Measurements from ENCODE around the gene CTRL.
"Not testable (repeated sequence)": the region's sequence is repeated elsewhere in the genome, so short reads cannot be mapped to it uniquely, and the experiment has no call there.

Gene CTRL

GRCh38 chr16:67919622-67920221 is 11.9 kb downstream of the CTRL start:
- no peak for DNase-seq (ENCODE audit: insufficient read length, low spot score)
- no peak for TF ChIP-seq POLR2A (IDR thresholded peaks at IDR 0.05; ENCODE audit: low read depth, low read length)
- no peak for TF ChIP-seq PAX5 (IDR thresholded peaks at IDR 0.05; ENCODE audit: insufficient read depth, low read length, severe bottlenecking)
- TF ChIP-seq POU2F2 (IDR thresholded peaks at IDR 0.05; ENCODE audit: low read depth, low read length), result no peak
- no peak for TF ChIP-seq TAF1 (IDR thresholded peaks at IDR 0.05; ENCODE audit: low read depth, low read length)
- TF ChIP-seq POLR2AphosphoS5 (IDR thresholded peaks at IDR 0.05; ENCODE audit: low read depth, low read length), result no peak
- no peak for TF ChIP-seq SPI1 (IDR thresholded peaks at IDR 0.05; ENCODE audit: low read depth, low read length)
- no peak for FAIRE-seq

DNA sequence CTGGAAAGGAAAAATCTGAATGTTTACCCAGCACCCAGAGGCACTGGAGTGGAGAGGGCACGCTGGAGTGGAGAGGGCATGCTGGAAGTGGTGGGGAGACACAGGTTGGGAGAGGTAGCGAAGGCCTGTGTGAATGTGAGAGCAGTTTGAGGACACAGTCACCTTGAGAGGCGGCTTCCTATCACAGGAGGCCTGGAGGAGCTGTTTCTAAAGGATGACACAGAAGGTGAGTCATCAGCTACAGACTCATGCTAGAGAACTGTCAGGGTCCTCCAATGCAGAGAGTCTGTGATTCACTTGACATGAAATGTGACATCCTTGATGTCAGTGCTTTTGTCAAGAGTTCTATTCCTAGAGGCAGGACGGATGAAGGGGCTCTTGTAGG is 13.8 kb downstream of the CTRL start:
- no peak for DNase-seq (ENCODE audit: insufficient read length, low spot score)
- TF ChIP-seq PAX5 (IDR thresholded peaks at IDR 0.05; ENCODE audit: insufficient read depth, low read length, severe bottlenecking) (no peak), POU2F2 (IDR thresholded peaks at IDR 0.05; ENCODE audit: low read depth, low read length) (no peak), TAF1 (IDR thresholded peaks at IDR 0.05; ENCODE audit: low read depth, low read length) (no peak), SPI1 (IDR thresholded peaks at IDR 0.05; ENCODE audit: low read depth, low read length) (no peak), POLR2A (IDR thresholded peaks at IDR 0.05; ENCODE audit: low read depth, low read length) (no peak), POLR2AphosphoS5 (IDR thresholded peaks at IDR 0.05; ENCODE audit: low read depth, low read length) (no peak)
- FAIRE-seq, result no peak

DNA sequence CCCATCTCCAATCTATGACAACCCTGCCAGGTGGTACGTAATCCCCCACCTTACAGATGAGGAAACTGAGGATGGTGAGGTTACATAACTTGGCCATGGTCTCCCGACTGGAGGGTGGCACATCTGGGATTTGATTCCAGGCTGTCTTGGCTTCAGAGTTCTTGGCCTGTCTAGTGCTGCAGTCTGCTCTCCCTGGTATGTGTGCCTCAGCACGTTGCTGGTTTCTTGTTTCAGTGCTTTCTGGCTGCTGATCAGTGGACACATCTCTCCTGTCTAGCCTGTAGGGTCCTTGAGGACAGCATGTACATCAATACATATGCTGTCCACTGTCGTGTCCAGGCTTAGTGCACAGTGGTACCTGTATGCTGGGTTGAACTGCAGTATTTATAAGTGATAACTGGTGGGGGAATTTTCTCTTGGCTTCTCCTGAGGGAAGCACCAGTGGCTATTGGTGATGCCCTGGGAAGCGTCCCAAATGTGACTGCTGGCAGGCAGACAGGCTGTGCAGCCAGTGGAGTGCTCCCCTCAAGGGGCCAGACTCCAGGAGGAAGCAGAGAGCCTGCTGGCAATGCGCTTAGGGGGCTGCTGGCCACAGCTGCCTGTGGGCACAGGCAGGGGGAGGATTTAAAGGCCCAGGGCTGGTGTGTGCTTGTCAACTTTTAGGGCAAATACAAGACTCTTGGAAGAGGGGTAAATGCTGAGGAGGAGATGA is 14.4 kb downstream of the CTRL start:
- FAIRE-seq, result no peak
- TF ChIP-seq SPI1 (IDR thresholded peaks at IDR 0.05; ENCODE audit: low read depth, low read length), result no peak
- no peak for TF ChIP-seq POU2F2 (IDR thresholded peaks at IDR 0.05; ENCODE audit: low read depth, low read length)
- TF ChIP-seq PAX5 (IDR thresholded peaks at IDR 0.05; ENCODE audit: insufficient read depth, low read length, severe bottlenecking), result no peak
- TF ChIP-seq TAF1 (IDR thresholded peaks at IDR 0.05; ENCODE audit: low read depth, low read length), result no peak
- no peak for TF ChIP-seq POLR2A (IDR thresholded peaks at IDR 0.05; ENCODE audit: low read depth, low read length)
- TF ChIP-seq POLR2AphosphoS5 (IDR thresholded peaks at IDR 0.05; ENCODE audit: low read depth, low read length), result no peak
- no peak for DNase-seq (ENCODE audit: insufficient read length, low spot score)

- FAIRE-seq, result no peak
- TF ChIP-seq POLR2AphosphoS5 (IDR thresholded peaks at IDR 0.05; ENCODE audit: low read depth, low read length) (no peak), SPI1 (IDR thresholded peaks at IDR 0.05; ENCODE audit: low read depth, low read length) (no peak), TAF1 (IDR thresholded peaks at IDR 0.05; ENCODE audit: low read depth, low read length) (no peak), POLR2A (IDR thresholded peaks at IDR 0.05; ENCODE audit: low read depth, low read length) (no peak), POU2F2 (IDR thresholded peaks at IDR 0.05; ENCODE audit: low read depth, low read length) (no peak), PAX5 (IDR thresholded peaks at IDR 0.05; ENCODE audit: insufficient read depth, low read length, severe bottlenecking) (no peak)
- DNase-seq (ENCODE audit: insufficient read length, low spot score), result no peak
Observed at GRCh38 chr16:67915831-67916723, 15.6 kb downstream of the CTRL start.

DNA sequence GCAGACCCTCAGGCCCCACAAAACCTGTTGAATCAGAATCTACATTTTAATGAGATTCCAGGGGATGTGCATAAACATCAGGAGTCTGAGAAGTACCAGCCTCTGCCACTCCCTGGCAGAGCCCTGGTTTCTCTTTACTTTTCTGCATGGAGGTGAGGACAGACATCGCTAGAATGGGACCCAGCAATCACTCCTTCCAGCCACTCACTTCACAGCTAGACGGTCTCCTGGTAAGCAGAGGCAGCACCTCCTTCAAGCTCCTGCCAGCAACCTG is 16.2 kb downstream of the CTRL start:
- not testable (repeated sequence) for DNase-seq (ENCODE audit: insufficient read length, low spot score)
- peak; percentile 83 for FAIRE-seq

DNA sequence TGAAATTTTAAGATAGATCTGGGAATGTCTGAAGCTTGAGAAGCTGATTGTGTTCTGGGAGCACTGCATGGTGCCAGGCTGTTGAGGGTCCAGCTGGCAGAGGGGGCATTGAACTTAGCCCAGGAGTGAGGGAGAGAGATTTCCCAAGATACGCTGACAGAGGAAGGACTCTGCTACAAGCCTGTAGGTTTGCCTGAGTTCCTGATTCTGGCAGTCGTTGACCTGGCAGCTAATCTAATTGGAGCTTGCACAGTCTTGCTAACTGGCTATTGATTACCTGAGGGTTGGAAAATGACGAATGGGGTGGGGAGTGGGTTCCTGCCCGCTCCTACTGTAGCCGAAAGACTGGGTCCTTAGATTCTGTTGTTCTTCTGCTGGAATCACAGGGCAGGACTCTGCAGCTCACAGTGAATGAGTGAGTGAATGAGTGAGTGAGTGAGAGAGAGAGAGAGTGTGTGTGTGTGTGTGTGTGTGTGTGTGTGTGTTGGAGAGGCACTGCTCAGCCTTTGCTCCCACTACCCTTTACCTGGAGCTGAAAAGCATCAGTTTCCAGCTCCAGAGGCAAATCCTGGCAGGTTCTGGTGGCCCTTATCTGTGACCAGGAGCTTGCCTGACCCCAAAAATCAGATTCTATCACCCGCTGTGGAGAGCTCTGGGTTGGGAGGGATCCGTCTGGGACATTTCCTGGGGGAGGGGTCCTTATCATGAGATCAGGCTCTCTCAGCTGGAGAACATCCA is 16.7 kb downstream of the CTRL start:
- TF ChIP-seq POLR2A (IDR thresholded peaks at IDR 0.05; ENCODE audit: low read depth, low read length), result no peak
- no peak for TF ChIP-seq PAX5 (IDR thresholded peaks at IDR 0.05; ENCODE audit: insufficient read depth, low read length, severe bottlenecking)
- no peak for TF ChIP-seq TAF1 (IDR thresholded peaks at IDR 0.05; ENCODE audit: low read depth, low read length)
- TF ChIP-seq POU2F2 (IDR thresholded peaks at IDR 0.05; ENCODE audit: low read depth, low read length), result no peak
- no peak for TF ChIP-seq SPI1 (IDR thresholded peaks at IDR 0.05; ENCODE audit: low read depth, low read length)
- TF ChIP-seq POLR2AphosphoS5 (IDR thresholded peaks at IDR 0.05; ENCODE audit: low read depth, low read length), result no peak
- DNase-seq (ENCODE audit: insufficient read length, low spot score) (no peak), FAIRE-seq (no peak)

- no peak for TF ChIP-seq POLR2A (IDR thresholded peaks at IDR 0.05; ENCODE audit: low read depth, low read length)
- no peak for TF ChIP-seq TAF1 (IDR thresholded peaks at IDR 0.05; ENCODE audit: low read depth, low read length)
- TF ChIP-seq SPI1 (IDR thresholded peaks at IDR 0.05; ENCODE audit: low read depth, low read length), result no peak
- no peak for TF ChIP-seq POLR2AphosphoS5 (IDR thresholded peaks at IDR 0.05; ENCODE audit: low read depth, low read length)
- no peak for TF ChIP-seq PAX5 (IDR thresholded peaks at IDR 0.05; ENCODE audit: insufficient read depth, low read length, severe bottlenecking)
- TF ChIP-seq POU2F2 (IDR thresholded peaks at IDR 0.05; ENCODE audit: low read depth, low read length), result no peak
- FAIRE-seq, result no peak
- DNase-seq (ENCODE audit: insufficient read length, low spot score), result no peak
Observed at GRCh38 chr16:67910158-67910557, 21.5 kb downstream of the CTRL start.

DNA sequence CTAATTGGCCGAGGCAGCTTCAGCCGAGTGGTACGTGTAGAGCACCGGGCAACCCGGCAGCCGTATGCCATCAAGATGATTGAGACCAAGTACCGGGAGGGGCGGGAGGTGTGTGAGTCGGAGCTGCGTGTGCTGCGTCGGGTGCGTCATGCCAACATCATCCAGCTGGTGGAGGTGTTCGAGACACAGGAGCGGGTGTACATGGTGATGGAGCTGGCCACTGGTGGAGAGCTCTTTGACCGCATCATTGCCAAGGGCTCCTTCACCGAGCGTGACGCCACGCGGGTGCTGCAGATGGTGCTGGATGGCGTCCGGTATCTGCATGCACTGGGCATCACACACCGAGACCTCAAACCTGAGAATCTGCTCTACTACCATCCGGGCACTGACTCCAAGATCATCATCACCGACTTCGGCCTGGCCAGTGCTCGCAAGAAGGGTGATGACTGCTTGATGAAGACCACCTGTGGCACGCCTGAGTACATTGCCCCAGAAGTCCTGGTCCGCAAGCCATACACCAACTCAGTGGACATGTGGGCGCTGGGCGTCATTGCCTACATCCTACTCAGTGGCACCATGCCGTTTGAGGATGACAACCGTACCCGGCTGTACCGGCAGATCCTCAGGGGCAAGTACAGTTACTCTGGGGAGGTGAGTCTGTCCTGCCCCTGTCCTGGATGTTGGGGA is 22.5 kb downstream of the CTRL start:
- DNase-seq (ENCODE audit: insufficient read length, low spot score) (no peak), FAIRE-seq (no peak)
- no peak for TF ChIP-seq POLR2A (IDR thresholded peaks at IDR 0.05; ENCODE audit: low read depth, low read length)
- TF ChIP-seq POLR2AphosphoS5 (IDR thresholded peaks at IDR 0.05; ENCODE audit: low read depth, low read length), result no peak
- TF ChIP-seq POU2F2 (IDR thresholded peaks at IDR 0.05; ENCODE audit: low read depth, low read length), result no peak
- TF ChIP-seq SPI1 (IDR thresholded peaks at IDR 0.05; ENCODE audit: low read depth, low read length), result no peak
- no peak for TF ChIP-seq PAX5 (IDR thresholded peaks at IDR 0.05; ENCODE audit: insufficient read depth, low read length, severe bottlenecking)
- TF ChIP-seq TAF1 (IDR thresholded peaks at IDR 0.05; ENCODE audit: low read depth, low read length), result no peak
